Esophagus squamous epithelium (tissue), 4 donors: ENCODE measurements around the gene GLRA1.

ENCODE experiments used
- CTCF ChIP-seq, 6 experiments: fragments of 450-650 bp in 4 of 6; fragments of 200-600 bp in 2 of 6; sonication (generic) in 2 of 6; IDR thresholded peaks; one replicate each; pipeline ENCODE4 v1.5.1; 2016 to 2019; ENCODE audit warnings: antibody characterized with exemption in 6 of 6, mild to moderate bottlenecking in 4 of 6, moderate library complexity in 4 of 6
- POLR2A ChIP-seq, 4 donors: fragments of 450-650 bp; IDR thresholded peaks; one replicate each; pipeline ENCODE4 v1.6.1; 2017; ENCODE audit warnings: antibody characterized with exemption in 4 of 4, mild to moderate bottlenecking in 4 of 4, moderate library complexity in 3 of 4

DNA sequence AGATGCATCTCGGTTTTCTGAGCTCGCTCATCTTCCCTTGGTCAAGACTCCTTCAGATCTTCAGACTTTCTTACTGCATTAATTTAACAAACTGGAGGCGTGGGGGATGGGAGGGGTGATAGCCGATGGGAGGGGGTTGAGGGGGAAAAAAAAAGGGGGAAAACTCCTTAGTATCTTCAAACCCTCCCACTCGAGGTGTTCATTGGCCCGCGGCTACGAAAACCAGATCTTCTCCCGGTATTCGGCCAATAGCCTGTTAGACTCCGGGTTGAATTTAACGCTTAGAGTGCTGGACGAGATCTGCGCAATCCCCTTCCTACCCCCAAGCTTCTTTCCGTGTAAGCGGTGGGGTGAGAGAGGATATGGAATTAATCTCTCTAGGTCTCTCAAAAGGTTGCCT is 689 bp upstream of the GLRA1 start:
- TF ChIP-seq CTCF (IDR thresholded peaks at IDR 0.05) (no peak), POLR2A (IDR thresholded peaks at IDR 0.05) (no peak)
